C4-2B (cell line): ENCODE results near the gene POU2AF1.

Source experiments
- H3K27ac ChIP-seq: fragments of 450-650 bp; 2 replicates; pipeline ENCODE4 v1.5.1; 2017
- ZFX ChIP-seq: fragments of 450-650 bp; IDR thresholded peaks from 2 replicates; pipeline ENCODE4 v1.6.1; 2017
- TF ChIP-seq, protein P1 (sequence below): fragments of 450-650 bp; conservative IDR thresholded peaks from 2 replicates; pipeline ENCODE4 v1.5.1; 2017; ENCODE audit warnings: mild to moderate bottlenecking

The POU2AF1 gene

DNA sequence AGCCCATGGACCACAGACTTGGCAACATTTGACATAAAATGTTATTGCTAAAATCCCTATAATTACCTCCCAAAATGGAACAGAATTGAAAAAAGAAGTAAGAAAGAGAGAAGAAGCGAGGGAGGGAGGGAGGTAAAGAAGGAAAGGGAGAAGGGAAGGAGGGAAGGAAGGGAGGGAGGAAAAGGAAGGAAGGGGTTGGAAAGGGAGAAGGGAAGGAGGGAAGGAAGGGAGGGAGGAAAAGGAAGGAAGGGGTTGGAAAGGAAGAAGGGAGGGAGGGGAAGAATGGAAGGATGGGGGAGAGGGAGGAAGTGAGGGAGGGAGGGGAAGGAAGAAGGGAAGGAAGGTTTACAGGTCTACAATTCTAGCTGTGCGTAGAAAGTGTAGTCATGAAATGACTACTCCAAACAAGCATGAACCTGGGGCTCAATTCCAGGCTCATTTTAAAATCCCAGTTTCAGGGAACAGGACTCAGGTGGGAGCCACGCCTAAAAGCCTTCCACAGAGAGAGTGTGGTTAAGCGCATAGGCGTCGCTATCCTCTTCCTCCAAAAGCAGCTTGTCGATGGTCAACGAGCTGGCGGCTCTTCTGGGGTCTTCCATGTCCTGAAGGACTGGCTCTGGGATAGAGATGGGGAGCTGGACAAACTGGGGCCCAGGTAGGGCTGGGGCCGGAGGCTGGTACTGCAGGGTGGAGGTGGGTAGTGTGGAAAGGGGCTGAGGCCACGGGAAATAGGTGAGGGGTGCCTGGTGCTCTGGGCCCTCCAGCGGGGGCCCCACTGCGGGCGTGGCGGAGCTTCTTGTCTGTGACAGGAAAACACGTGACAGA lies 25.1 kb downstream of the POU2AF1 start:
- TF ChIP-seq ZFX, result no peak
- TF ChIP-seq, protein P1, sequence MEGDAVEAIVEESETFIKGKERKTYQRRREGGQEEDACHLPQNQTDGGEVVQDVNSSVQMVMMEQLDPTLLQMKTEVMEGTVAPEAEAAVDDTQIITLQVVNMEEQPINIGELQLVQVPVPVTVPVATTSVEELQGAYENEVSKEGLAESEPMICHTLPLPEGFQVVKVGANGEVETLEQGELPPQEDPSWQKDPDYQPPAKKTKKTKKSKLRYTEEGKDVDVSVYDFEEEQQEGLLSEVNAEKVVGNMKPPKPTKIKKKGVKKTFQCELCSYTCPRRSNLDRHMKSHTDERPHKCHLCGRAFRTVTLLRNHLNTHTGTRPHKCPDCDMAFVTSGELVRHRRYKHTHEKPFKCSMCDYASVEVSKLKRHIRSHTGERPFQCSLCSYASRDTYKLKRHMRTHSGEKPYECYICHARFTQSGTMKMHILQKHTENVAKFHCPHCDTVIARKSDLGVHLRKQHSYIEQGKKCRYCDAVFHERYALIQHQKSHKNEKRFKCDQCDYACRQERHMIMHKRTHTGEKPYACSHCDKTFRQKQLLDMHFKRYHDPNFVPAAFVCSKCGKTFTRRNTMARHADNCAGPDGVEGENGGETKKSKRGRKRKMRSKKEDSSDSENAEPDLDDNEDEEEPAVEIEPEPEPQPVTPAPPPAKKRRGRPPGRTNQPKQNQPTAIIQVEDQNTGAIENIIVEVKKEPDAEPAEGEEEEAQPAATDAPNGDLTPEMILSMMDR, result no peak
- no peak overlapping the region for H3K27ac ChIP-seq

DNA sequence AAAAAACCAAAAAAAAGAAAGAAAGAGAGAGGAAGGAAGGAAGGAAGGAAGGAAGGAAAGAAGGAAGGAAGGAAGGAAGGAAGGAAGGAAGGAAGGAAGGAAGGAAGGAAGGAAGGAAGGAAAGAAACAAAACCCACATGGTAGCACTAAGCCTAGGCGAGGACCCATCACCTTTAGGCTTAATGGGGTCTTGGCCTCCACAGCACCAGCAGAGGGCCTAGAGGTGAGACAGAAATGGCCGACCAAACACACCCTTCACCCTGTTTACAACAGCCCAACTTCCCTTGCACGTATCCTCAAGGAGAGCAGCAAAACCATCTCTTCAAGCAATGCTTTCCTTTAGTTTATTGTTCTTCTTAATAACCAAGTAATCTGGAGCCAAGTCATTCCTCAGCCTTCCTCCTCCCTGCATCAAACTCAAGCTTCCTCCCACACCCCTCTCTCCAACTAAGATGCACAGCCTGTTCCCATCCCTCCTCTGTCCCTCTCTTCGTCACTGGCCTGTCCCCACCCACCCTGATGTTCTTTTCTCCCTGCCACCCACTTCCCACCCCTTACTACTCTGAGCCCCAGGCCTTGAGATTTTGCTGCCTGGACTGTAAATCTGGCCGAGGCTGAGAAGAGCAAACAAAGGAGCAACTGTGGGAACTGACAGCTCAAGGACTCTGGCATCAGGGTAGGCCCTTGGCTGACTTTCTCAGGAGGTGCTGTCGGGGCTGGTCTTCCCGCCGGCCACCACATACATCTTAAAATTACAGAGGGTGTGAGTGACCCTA lies 26.0 kb downstream of the POU2AF1 start:
- TF ChIP-seq ZFX, result no peak
- TF ChIP-seq, protein P1, result no peak
- H3K27ac ChIP-seq, result no peak overlapping the region

GRCh38 chr11:111352231-111352746 lies 26.8 kb downstream of the POU2AF1 start:
- no peak overlapping the region for H3K27ac ChIP-seq
- TF ChIP-seq, protein P1, result no peak
- no peak for TF ChIP-seq ZFX

GRCh38 chr11:111351374-111352055 lies 27.6 kb downstream of the POU2AF1 start:
- no peak for TF ChIP-seq ZFX
- TF ChIP-seq, protein P1, result no peak
- H3K27ac ChIP-seq, result no peak overlapping the region

- H3K27ac ChIP-seq, result no peak overlapping the region
- TF ChIP-seq ZFX, result no peak
- TF ChIP-seq, protein P1, result no peak
Observed at GRCh38 chr11:111350811-111351210, 28.3 kb downstream of the POU2AF1 start.

DNA sequence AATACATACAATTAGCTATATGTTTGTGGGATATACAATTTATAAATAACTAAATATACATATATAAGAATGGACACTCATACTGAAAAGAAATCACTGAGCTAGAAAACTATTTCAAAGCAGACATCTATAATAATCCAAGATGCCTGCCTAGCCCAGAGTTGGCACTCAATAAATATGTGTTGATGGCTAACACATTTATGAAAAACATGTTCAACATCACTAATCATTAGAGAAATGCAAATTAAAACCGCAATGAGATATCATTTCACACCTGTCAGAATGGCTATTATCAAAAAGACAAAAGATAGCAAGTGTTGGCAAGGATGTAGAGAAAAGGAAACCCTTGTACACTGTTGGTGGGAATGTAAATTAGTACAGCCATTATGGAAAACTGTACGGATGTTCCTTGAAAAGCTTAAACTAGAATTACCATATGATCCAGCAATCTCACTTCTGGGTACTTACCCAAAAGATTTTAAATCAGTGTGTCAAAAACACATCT lies 29.8 kb downstream of the POU2AF1 start:
- no peak overlapping the region for H3K27ac ChIP-seq
- TF ChIP-seq, protein P1, result no peak
- no peak for TF ChIP-seq ZFX
